IPS-NIHi7 (cell line): Measurements from ENCODE around the gene UBE2Q1.

Experiments
- DNase-seq: peaks from one replicate; pipeline ENCODE4 v3.0.0; 2012; ENCODE audit warnings: mixed read lengths; ENCODE audit errors: extremely low spot score

The UBE2Q1 gene

DNA sequence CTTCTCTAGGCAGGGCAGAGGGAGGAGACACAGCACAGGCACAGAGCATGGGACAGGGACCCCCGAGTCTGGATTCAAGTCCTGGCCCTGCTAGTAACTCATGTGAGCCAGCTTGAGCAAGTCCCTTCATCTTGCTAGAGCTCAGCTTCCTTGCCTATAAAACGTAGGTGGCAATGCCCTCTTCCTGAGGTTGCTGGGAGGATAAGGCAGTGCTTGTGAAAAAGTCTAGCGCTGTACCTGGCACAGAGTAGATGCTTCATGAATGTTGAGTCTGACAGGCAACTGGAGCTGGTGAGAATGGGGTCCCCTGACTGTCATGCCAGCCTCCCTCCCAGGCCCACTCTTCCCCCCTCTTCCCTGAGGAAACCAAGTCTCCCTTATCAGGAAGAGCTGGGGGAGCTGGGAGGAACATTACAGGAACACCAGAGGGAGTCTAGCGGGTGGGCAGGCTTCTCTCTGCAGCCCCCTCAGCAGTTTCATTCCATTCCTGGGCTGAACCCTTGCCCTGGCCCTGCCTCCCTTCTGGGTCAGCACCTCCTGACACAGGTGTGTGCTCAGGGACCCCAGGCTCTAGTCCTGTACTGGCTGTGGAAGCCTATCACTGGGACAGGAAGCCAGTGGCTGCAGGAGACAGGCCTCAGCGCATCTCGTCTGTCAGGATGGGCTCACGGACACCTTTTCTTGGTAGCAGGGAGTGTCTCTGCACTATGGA is 19.0 kb upstream of the UBE2Q1 start:
- no peak for DNase-seq

DNA sequence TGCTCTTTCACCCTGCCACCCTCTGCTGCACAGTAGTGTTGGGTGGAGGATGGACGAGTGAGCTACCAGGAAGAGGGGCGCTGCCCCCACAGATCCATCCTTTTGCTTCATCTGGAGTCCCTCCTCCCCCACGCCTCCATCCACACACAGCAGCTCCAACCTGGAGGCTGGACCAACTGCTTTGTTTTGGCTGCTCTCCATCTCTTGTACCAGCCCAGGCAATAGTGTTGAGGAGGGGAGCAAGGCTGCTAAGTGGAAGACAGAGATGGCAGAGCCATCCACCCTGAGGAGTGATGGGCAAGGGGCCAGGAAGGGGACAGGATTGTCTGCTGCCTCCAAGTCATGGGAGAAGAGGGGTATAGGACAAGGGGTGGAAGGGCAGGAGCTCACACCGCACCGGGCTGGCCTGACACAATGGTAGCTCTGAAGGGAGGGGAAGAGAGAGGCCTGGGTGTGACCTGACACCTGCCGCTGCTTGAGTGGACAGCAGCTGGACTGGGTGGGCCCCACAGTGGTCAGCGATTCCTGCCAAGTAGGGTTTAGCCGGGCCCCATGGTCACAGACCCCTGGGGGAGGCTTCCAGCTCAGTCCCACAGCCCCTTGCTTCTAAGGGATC is 17.6 kb upstream of the UBE2Q1 start:
- DNase-seq = no peak

DNA sequence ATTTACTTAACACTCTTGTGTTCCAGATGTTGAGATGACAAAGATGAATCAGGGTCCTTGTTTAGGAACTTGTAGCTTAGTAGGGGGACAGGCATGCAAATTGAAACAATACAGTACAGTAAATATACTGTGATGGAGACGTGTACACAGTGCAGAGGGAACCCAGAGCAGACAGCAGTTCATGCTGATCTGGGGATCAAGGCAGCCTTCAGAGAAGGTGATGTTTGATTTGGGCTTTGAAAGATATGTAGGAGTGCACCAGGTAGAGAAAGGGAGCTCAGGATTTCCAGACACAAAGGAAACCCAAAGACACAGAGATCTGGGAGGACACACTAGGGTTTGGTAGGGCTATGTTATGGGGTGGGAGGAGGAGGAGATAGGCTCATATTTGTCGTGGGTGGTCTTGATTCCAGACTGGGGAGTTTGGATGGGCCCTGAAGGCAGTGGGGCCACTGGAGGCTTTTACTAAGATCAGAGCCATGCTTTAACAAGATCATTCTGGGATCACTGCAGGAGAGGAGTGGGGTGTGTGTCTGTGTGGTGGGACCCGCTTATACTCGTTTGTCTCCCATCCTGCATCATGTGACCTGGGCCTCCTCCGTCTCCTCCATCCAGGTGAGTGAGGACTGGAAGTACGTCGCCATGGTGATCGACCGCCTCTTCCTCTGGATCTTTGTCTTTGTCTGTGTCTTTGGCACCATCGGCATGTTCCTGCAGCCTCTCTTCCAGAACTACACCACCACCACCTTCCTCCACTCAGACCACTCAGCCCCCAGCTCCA is 16.9 kb upstream of the UBE2Q1 start:
- no peak for DNase-seq

DNA sequence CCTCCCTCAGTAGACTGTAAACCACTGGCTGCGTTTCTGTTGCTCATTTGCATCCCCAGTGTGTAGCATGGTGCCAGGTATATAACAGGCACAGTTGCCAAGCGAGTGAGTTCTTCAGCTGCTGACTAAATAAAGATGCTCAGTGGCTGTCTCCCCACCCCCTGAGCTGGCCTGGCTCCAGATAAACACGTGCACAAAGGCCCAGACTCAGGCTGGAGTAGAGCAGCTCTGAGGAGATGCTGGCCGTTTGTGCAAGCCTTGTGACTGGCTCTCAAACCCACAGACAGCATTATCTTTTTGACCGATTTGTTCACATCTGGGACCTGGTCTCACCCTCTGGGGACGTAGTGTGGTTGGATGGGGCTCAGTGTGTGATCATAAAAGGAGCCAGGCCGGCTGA is 16.3 kb upstream of the UBE2Q1 start:
- DNase-seq = no peak

DNA sequence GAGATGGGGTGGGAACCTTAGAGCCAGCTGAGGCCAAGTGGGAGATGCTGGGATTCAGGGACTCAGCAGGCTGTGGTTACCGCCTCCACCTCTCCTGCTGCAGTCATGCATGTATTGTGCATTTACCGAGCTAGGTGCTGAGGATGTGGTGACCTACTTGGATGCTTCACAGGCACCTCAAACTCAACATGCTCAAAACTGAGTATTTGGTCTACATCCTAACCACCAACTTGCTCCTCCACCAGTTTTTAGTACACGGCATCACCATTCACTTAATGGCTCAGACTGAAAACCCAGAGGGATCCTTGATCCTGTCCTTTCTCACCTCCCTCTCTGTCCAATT is 14.7 kb upstream of the UBE2Q1 start:
- no peak for DNase-seq

DNA sequence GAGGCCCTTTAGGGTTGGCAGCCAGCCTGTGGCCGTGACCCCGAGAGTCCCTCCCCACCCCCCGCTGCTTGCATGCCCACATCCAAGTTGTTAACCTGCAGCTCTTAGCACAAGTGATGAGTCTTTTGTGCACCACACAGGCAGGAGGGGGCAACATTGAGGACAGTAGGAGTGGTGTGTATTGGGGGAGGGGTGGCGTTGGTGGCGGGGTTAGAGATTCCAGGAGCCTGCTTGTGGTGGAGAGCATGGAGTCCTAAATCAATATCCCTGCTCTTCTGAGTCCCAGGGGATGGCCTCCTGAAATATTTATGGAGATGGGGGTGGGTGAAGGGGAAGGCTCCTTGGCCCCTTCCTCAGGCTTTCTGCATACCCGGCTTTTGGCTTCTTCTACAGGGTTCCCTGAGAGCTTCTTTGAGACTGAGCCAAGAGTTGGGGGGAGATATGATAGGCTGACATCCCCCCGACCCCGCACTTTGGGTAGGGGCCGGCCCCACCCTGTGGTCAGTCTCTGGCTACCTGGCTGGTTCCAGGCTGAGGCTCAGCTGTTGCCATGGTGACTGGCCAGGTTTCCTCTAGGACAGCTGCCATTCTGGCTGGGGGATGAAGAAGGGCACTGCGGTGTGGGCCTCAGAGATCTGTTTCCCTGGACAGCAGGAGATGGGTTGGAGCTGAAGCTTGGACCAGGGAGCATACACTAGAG is 14.2 kb upstream of the UBE2Q1 start:
- DNase-seq = no peak

DNA sequence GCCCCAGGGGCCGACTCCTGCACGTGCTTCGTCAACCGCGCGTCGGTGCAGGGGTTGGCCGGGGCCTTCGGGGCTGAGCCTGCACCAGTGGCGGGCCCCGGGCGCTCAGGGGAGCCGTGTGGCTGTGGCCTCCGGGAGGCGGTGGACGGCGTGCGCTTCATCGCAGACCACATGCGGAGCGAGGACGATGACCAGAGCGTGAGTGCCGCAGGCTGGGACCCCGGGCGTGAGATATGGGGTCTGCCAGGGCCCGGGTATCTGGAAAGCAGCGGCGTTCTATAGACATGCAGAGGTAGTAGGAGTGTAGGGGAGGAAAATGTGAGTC is 13.5 kb upstream of the UBE2Q1 start:
- DNase-seq = no peak

DNA sequence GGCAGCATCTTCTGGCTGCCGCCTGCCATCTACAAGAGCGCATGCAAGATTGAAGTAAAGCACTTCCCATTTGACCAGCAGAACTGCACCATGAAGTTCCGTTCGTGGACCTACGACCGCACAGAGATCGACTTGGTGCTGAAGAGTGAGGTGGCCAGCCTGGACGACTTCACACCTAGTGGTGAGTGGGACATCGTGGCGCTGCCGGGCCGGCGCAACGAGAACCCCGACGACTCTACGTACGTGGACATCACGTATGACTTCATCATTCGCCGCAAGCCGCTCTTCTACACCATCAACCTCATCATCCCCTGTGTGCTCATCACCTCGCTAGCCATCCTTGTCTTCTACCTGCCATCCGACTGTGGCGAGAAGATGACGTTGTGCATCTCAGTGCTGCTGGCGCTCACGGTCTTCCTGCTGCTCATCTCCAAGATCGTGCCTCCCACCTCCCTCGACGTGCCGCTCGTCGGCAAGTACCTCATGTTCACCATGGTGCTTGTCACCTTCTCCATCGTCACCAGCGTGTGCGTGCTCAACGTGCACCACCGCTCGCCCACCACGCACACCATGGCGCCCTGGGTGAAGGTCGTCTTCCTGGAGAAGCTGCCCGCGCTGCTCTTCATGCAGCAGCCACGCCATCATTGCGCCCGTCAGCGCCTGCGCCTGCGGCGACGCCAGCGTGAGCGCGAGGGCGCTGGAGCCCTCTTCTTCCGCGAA is 12.9 kb upstream of the UBE2Q1 start:
- DNase-seq = no peak

DNA sequence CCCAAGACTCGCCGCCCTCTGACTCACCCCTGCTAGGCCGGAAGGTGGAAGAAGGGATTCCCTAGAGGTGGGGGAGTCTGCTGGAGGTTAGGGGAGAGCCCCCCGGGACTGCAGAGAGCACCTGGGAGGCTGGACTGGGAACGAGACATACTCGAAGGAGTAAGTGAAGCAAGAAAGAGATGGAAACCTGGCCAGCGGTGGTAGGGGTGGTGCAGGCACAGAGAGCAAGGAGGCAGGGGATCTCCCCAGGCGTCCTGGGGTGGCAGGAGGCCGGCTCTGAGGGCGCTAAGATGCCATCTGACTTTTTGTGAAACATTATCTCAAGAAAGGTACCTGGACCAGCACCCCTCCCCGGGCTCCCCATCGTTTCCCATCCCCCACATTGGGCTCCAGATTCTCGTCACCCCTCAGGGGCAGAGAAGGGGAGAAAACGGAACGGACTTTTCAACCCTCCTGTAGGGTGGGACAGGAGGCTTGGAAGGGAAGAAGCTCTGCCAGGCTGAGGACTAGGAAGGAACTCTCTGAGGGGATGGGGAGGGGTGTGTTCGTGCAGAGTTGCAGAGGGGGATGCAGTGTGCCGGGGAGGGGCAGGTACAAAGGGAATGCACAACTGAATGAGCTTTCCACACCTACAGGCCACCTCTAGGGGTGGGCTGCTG is 9.8 kb upstream of the UBE2Q1 start:
- DNase-seq = no peak

DNA sequence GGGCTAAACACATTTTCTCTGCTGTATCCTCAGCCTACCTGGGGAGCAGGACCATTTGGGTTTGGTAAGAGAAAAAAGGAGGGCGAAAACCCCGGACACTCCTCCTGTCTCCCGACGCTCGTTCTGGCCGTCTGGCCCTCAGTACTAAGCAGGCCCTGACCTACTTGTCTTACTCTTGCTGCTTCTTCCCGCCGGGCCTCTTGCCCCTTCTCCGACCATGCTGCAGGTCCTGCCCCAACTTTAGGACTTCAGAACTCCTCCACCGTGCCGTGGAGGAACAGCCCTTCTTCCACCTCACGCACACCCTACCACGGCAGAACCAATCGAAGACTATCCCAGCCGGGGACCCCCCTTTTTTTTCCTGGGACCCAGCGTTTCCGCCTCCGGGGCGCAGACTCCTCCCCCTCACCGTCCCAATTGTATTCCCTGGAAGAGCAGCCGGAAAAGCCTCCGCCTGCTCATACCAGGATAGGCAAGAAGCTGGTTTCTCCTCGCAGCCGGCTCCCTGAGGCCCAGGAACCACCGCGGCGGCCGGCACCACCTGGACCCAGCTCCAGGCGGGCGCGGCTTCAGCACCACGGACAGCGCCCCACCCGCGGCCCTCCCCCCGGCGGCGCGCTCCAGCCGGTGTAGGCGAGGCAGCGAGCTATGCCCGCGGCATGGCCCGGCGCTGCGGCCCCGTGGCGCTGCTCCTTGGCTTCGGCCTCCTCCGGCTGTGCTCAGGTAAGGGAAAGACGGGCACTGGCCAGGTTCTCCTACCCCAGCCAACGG is 9.1 kb upstream of the UBE2Q1 start, which contains the start of gene CHRNB2:
Gene CHRNB2 (plus strand): TSS at position 393 of the 771 bp plus-strand sequence. CDS start 267 bp downstream, at position 660.
- DNase-seq = peak; percentile 96

DNA sequence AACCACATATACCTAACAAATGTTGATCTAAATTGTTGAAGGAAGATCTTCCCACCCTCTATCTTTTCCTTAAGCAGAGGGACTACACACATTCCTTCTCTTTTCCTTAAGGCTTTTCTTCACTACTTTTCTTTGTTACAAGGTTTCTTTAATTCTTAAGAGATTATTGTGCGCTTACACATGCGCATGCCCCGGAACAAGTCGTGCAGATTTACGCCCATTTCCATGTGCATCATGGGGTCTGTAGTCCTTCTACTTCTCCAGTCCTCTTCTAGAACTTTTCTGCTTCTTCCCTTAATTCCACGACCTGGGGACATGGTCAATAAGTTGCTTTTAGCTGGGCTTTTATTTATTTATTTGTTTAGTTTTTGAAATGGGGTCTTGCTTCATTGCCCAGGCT is 7.4 kb upstream of the UBE2Q1 start:
- no peak for DNase-seq

DNA sequence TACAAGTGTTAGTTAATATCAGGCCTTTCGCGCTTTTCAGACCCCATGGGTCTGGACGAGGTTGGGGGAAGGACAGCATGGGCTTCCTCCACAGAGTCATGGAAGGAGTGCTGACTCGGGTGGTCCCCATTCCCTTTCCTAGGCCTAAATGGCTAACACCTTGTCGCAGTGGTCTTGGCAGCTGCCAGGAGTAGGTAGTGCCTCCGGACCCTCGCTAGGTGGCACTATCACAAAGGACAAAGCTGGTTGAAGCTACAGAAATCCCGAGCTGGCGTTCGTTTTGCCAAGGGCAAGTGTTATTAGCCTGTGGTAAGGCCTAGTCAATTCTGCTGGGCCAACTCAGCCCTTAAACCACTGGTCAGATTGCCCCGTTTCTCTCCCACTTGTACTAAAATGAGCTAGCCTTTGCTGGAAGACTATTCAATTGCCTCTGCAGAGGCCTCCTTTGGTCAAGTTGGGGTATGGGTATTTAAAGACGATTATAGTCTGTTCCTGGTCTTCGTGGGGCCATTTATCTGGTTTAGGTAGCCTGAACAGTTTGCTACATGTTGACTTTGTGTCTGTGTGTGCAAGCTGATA is 1.1 kb upstream of the UBE2Q1 start:
- DNase-seq = peak; percentile 81

DNA sequence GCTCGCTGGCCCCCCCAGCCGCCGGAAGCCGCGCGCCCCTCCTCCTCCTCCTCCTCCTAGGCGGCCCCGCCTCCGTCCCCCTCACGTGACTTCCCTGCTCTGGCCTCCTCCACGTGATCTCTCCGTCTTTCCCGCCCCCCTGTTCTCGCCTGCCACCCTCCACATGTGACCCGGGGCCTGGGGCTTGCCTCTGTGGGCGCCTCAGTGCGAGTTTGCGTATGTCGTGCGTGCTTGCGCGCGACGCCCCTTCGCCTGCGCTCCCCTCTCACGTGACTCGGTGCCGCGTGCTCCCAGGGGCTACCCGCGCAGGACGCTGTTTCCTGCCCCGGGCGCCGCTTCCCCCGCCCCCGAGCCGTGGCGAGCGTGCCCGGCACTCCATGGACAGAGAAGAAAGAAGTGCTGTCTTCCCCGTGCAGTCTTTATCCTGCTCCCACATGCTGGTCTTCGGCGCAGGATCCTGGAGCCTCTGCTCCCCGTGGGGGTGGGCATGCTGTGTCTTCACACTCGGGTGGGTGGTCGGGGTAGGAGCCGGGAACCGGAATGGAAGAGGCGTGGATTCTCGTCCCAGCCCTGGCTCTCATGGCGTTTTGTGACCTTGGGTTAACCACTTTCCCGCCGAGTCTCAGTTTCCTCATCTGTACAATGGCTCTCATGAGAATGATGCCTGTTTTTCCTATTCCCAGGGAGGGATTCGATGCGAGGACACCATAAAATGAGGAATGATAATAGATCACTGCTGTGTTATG is 431 bp upstream of the UBE2Q1 start:
- peak; percentile 90 for DNase-seq

DNA sequence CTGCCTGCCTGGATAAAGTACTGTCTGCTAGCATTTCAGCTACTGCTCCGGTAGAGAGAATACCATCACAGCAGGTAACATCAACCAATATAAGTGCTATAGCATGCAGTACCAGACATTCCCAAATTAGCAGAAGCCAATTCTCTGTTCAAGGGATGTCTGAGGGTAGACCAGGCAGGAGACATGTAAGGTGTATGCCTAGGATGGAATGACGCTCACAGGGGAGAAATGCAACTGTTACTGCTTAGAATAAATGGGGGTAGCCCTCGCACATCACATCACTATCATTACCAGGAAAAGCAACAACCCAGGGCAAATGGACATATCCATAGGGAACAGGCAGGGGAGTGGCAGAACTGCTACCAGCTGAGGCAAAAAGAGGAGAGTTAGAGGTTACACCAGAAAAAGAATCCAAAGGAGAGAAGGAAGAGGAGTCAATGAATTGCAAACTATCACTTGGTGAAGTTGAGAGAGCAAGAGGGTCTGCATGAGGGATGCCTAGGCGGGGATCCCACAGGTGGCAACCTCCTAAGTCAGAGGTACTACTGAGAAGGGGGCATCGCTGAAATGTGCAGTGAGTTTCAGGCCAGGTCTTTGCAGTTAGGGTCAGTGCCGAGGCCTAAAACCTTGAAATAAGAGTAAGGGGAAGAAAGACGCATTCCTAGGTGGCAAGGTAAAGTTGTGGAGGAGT is 1.1 kb downstream of the UBE2Q1 start:
- DNase-seq = no peak

DNA sequence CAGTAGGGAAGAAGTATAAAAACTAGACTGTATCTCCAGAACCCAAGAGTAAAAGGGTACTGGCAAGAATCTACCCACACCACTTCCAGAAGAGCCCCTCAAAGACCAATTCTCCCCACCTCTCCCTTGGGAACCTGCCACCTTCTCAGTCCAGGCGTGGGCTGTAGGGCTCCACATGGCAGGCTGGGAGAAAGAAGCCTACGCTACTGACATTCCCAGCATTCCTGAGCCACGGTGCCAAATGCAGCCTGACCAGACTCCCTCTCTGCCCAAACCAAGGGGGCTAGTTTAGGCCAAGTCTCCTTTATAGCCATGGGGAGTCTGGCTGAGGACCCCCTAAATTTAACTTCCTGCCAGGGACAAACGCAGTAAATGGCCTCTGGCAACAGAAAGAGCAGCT is 2.0 kb downstream of the UBE2Q1 start:
- peak; percentile 48 for DNase-seq

DNA sequence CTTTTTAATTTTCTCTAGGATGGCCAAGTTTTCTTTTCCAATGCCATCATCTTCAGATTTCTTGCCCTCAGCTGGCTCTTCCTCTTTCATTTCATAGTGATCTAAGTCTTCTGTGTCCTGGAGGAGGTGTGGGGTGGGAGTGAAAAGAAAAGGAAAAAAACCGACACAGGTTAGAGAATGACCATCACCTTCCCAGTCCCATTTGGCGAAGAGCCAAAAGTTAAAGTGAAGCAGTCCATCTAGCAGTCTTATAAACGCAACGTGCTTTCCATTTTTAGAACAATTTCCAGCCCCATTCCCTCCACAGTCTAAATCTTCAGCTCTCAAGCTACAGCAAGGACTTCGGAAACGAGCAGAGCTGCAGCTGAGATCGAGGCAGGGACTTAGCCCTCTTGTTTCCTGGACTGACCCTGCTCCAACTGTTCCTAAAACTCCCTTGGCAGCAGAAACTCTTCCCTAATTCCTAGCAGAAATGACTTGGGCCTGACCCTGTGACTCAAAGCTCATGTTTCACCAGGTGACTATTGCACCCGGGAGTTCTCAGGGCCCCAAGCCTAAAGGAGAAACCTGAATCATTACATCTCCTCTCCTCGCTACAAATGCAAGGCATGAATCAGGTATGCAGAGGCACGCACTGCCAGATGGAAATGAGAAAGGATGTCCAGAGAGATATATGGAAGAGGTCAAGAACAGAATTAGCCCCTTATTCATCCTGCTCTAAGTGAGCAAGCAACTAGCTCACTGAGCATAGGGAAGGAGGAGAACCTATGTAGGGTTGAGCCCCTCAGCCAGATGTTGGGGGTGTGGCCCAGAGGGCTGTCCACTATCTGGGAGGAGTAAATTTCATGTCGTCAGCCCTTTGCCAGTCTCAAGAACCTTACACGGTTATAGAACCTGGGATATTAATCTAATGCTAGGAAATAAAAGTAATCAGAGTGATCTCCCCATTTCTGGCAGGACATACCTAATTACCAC is 5.1 kb downstream of the UBE2Q1 start:
- DNase-seq = no peak

DNA sequence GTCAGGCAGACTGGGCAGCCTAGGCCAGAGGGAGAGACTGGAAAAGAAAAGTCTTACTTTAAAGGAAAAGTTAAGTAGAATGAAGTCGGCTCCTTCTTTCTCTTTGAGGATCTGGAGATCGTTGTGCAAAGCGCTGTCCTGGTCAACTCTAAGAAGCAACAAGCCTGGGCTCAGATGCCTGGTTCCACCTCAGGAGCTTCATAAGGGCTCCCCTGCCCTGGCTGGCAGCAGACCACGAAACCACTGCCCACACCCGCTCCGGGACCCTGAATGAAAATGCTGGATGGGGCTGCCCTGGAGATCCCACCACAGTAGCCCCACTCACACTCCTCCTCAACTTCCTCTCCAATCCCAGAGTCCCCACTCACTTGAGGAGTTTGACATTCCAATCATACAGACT is 6.4 kb downstream of the UBE2Q1 start:
- DNase-seq = no peak

DNA sequence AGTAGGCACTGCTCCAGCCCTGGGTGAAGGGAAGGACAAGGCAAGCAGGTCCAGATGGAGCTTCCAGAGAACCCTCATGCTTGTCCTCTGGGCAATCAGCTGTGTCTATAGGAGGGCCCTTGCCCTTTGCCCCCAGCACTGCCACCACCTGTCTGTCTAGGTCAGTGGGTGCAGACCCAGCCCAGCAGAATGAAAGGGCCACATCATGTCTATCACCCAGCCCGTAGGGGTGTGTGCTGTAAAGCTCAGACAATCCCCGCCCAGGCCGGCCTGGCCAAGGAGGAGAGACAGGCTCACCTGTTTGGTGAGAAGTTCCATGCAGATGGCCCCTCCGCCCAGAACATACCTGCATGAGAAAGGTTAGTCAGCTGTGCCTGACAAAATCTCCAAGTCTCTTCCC is 7.0 kb downstream of the UBE2Q1 start:
- no peak for DNase-seq
